ENCODE measurements around the gene RIN3.
A peak's percentile ranks its signal among the peaks of the same experiment; 100 is the strongest.
"Not testable (repeated sequence)": the region's sequence is repeated elsewhere in the genome, so short reads cannot be mapped to it uniquely, and the experiment has no call there.

Gene RIN3

DNA sequence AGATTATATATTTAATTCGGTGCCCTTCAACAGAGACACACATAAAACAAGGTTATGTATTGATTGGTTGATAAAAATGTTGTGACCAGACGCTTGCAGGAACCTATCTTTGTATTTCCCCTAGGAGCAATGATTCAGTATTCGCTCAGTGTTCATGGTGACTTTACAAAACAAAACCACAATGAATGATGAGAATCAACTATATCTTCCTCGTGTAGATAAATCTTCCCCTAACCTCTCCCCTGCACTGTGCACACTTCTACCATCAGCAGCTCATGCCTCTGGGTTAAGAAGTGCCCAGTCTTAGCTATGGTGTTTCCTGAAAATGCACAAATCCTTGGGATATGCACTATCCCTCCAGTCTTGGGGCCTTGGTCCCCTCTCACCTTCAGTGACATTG is 16.3 kb downstream of the RIN3 start:
- no peak for DNase-seq (ENCODE audit: low read depth)
- TF ChIP-seq, protein P1, sequence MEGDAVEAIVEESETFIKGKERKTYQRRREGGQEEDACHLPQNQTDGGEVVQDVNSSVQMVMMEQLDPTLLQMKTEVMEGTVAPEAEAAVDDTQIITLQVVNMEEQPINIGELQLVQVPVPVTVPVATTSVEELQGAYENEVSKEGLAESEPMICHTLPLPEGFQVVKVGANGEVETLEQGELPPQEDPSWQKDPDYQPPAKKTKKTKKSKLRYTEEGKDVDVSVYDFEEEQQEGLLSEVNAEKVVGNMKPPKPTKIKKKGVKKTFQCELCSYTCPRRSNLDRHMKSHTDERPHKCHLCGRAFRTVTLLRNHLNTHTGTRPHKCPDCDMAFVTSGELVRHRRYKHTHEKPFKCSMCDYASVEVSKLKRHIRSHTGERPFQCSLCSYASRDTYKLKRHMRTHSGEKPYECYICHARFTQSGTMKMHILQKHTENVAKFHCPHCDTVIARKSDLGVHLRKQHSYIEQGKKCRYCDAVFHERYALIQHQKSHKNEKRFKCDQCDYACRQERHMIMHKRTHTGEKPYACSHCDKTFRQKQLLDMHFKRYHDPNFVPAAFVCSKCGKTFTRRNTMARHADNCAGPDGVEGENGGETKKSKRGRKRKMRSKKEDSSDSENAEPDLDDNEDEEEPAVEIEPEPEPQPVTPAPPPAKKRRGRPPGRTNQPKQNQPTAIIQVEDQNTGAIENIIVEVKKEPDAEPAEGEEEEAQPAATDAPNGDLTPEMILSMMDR (IDR thresholded peaks at IDR 0.05; ENCODE audit: low read depth, low read length, missing control alignments) = no peak
- no peak overlapping the region for H3K4me3 ChIP-seq (ENCODE audit: low read depth, low read length)

DNA sequence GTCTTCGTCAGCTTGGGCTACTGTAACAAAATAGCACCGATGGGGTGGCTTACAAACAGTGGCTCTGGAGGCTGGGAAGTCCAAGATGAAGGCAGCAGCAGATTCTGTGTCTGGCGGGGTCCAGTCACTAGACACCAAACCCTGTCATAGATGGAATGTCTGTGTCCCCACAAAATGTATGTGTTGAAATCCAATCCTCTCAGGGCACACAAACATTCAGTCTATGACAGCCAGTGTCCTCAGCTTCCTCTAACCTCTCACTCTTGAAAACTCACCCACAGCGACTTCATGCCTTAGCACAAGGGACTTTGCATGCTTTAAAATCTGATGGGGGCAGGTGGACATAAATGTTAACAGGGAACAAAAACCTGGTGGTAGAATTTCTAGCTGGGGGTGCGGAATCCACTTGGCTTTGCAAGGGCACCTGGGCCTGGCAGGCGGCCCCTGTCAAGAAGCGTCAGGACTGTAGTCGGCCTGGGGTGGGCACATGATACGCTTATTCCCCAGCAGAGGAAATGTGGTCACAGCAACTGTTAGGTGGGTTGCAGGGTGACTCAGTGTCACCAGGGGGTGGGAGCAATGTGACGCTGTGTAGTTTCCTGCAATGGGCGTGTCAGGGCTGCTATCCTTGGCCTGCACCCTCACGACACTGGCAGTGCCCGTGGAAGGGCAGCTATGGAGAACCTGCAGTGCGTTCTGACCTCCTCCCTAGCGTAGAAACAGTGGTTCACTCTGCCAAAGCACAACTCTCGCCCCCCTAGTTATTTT is 17.7 kb downstream of the RIN3 start:
- no peak overlapping the region for H3K4me3 ChIP-seq (ENCODE audit: low read depth, low read length)
- TF ChIP-seq, protein P1 (IDR thresholded peaks at IDR 0.05; ENCODE audit: low read depth, low read length, missing control alignments) = no peak

DNA sequence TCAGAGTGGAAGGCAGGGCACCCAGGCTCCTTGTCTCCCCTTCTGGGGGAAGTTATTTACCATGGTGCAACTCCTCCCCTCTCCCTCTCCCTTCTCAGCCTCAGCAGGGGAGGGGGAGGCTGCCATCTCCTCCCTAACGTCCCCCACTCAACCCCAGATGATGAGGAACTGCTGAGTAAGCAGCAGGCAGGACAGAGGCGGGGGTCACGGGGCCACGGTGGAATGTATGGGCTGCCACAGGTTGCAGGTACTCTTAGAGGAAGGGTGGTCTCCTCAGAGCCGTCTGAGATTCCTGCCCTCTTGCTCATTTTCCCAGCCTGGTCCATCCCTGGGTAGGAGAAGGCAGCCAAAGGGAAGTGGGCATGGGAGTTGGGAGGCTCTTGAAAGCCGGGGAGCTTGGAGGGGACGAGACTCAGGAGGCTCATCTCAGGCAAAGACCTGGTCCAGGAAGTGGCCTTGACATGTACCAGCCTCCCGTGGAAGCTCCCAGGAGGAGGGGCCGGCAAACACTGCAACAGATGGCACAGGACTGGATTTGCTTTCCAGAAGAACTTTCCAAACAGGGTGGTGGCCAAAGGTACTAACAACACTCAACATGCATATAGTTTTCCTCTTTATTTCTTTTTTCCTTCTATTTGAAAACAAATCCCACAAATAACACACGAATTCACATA is 19.0 kb downstream of the RIN3 start:
- H3K4me3 ChIP-seq (ENCODE audit: low read depth, low read length) = no peak overlapping the region
- TF ChIP-seq, protein P1 (IDR thresholded peaks at IDR 0.05; ENCODE audit: low read depth, low read length, missing control alignments) = no peak
- no peak for DNase-seq (ENCODE audit: low read depth)

More for the DNA sequence above, 17.7 kb downstream of the RIN3 start:
- DNase-seq (ENCODE audit: low read depth) = no peak

DNA sequence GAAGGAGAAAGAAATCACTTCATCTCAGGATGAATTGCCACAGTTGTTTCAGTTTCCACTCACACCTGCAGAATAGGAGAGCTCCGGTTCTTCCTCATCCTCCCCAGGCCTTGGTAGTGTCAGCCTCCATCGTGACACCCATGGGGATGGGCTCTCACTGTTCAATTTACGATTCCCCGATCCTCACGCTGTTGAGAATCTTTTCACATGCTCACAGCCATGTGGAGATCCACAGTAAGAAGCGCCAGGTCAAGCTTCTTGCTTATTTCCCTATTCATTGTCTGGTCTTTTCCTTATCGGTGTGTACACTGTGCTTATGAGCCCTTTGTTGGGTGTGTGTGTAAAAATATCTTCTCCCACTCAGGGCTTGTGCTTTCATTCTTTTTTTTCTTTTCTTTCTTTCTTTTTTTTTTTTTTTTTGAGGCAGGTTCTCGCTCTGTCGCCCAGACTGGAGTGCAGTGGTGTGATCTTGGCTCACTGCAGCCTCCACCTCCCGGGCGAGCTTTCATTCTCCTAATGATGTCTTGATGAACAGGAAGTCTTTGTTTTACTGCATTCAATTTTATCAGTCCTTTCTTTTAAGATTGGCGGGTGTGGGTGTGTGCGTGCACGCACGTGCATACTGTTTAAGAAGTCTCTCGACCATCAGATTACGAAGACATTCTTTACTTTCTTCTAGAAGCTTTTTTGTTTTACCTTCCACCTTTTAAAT is 21.5 kb downstream of the RIN3 start:
- no peak for DNase-seq (ENCODE audit: low read depth)
- no peak overlapping the region for H3K4me3 ChIP-seq (ENCODE audit: low read depth, low read length)
- TF ChIP-seq, protein P1 (IDR thresholded peaks at IDR 0.05; ENCODE audit: low read depth, low read length, missing control alignments) = no peak

DNA sequence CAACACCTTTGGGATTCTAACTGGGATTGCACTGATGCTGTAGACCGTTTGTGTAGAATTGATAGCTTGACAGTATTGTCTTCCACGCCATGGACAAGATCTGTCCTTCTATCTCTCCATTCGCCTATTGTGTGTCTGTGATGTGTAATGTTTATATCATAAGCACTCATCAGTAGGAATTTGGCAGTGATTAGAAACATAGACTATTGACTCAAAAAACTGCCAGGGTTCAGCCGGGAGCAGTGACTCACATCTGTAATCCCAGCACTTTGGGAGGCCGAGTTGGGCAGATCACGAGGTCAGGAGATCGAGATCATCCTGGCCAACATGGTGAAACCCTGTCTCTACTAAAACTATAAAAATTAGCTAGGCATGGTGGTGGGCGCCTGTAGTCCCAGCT is 22.6 kb downstream of the RIN3 start:
- not testable (repeated sequence) for DNase-seq (ENCODE audit: low read depth); H3K4me3 ChIP-seq (ENCODE audit: low read depth, low read length)

DNA sequence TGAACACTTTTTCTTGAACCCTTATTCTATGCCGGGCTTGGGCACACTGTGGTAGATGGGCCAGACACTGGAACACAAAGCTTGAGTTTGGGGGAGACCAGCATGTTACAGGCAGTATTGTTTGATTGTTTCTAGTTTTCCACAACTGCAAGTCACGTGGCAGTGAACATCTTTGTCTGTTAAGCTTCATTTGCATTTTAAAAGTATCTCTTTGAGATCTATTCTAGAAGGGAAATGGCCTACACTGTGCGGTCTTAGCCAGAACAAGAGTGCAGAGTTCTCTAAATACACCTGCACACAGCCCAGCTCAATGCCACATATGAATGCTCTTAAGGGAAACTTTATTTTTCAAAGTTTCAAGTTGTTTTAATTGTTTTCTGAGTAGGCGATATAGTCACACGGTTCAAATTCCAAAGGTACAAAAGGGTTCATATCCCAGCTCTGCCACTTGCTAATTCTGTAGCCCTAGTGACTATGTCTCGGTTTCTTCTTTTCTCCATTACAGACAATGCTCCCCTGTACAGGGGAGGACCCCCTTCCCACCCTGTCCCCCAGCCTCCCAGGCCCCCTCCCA is 24.9 kb downstream of the RIN3 start:
- H3K4me3 ChIP-seq (ENCODE audit: low read depth, low read length) = no peak overlapping the region
- TF ChIP-seq, protein P1 (IDR thresholded peaks at IDR 0.05; ENCODE audit: low read depth, low read length, missing control alignments) = no peak
- peak; percentile 30 for DNase-seq (ENCODE audit: low read depth)

DNA sequence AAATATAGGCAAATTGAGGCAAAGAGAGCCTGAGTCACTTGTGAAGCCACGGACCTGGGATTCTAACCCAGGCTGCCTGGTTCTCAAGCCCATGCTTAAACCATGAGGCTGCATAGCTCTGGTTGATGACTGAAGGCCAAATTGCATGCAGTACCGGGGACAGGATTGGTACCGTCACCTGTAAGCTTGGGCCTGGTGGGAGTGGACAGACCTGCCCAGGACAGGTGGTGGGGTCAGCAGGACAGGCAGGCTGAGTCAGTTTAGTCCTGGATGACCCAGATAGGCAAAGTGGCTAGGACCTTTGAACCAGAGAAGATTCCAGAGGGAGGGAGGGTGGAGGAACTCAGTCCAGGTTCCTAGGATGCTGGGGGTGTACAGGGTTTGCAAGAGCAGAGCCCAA is 25.8 kb downstream of the RIN3 start:
- TF ChIP-seq, protein P1 (IDR thresholded peaks at IDR 0.05; ENCODE audit: low read depth, low read length, missing control alignments) = no peak
- DNase-seq (ENCODE audit: low read depth) = no peak

More for the DNA sequence above, 25.8 kb downstream of the RIN3 start:
- H3K4me3 ChIP-seq (ENCODE audit: low read depth, low read length) = no peak overlapping the region
